Endothelial cell of coronary artery (primary cell): ENCODE results near the gene CLNS1A. TPM values are rescaled to one million over a fixed set of nuclear protein-coding genes. Genes with fewer than 3 reads are reported as not detected.

Experiments used
- total RNA-seq: library from RNA; depleted of rRNA; stranded (reverse); fragments of >200 nt; gene quantifications from 2 replicates; pipeline ENCODE4 v1.2.3, GENCODE V29; 2014

Gene CLNS1A
- total RNA-seq: 133 and 184 TPM in 2 replicates

GRCh38 chr11:77637345-77638165 lies at the start of gene CLNS1A:
TSS of gene CLNS1A (minus strand) at chr11:77637794. CDS start at chr11:77637714, 80 bp downstream.

GRCh38 chr11:77589521-77590193 lies 47.9 kb downstream of the CLNS1A start, which contains the start of gene AQP11:
TSS of gene AQP11 (plus strand) at chr11:77589953. CDS start at chr11:77589993, 40 bp downstream.

Other genes with a start within 250 kb of the CLNS1A start
- 3.1 and 6.3 TPM in 2 replicates for gene PAK1, start 163.7 kb downstream of the CLNS1A start, total RNA-seq
- gene AQP11, start 47.8 kb downstream of the CLNS1A start, total RNA-seq: 0.27 and 0.47 TPM in 2 replicates
- 35.7 and 38.1 TPM in 2 replicates for gene RSF1, start 182.9 kb upstream of the CLNS1A start, total RNA-seq
- 65.6 and 78.5 TPM in 2 replicates for gene AAMDC, start 183.3 kb upstream of the CLNS1A start, total RNA-seq